DND-41 (cell line): ENCODE results near the gene CDK1.

Source experiments
- ATAC-seq: fragments of 200-7000 bp; cut with Tn5 transposase; 3 replicates; pipeline ENCODE4 v1.9.1; 2021; ENCODE audit warnings: low read depth; ENCODE audit not compliant: insufficient read depth
- DNase-seq: peaks from one replicate; pipeline ENCODE4 v3.0.0-alpha.2; 2020
- H2AFZ ChIP-seq: 2 replicates; pipeline ENCODE4 v1.6.0; 2012; ENCODE audit warnings: low read depth, low read length
- H3K27ac ChIP-seq: 2 replicates; pipeline ENCODE4 v1.5.1; 2012; ENCODE audit warnings: low read length, inconsistent platforms
- H3K27me3 ChIP-seq: fragments of 200-600 bp; sonication (generic); 2 replicates; pipeline ENCODE4 v1.6.0; 2012; ENCODE audit warnings: low read length, mild to moderate bottlenecking, inconsistent platforms; ENCODE audit not compliant: insufficient read depth, poor library complexity
- H3K36me3 ChIP-seq: 2 replicates; pipeline ENCODE4 v1.5.1; 2012; ENCODE audit warnings: low read length, inconsistent platforms; ENCODE audit not compliant: insufficient read depth
- H3K4me1 ChIP-seq: 2 replicates; pipeline ENCODE4 v1.5.1; 2012; ENCODE audit warnings: mild to moderate bottlenecking, low read length; ENCODE audit not compliant: insufficient read depth
- H3K4me2 ChIP-seq: 2 replicates; pipeline ENCODE4 v1.6.0; 2012; ENCODE audit warnings: mild to moderate bottlenecking, moderate library complexity, low read length, inconsistent platforms; ENCODE audit not compliant: insufficient read depth
- H3K4me3 ChIP-seq, 2 experiments: fragments of 200-600 bp in 1 of 2; shearing (Covaris generic) in 1 of 2; 2 replicates each; pipeline ENCODE4 v1.5.1; 2012 to 2016; ENCODE audit warnings: inconsistent platforms in 2 of 2, low read length in 2 of 2, mild to moderate bottlenecking in 2 of 2, low read depth in 1 of 2, moderate library complexity in 1 of 2
- H3K79me2 ChIP-seq: 2 replicates; pipeline ENCODE4 v1.6.0; 2012; ENCODE audit warnings: low read length, inconsistent platforms; ENCODE audit not compliant: insufficient read depth
- H3K9ac ChIP-seq: 2 replicates; pipeline ENCODE4 v1.6.0; 2012; ENCODE audit warnings: low read depth, mild to moderate bottlenecking, inconsistent platforms, low read length, moderate library complexity
- H3K9me3 ChIP-seq: 2 replicates; pipeline ENCODE4 v1.5.1; 2012; ENCODE audit warnings: low read length, moderate library complexity, mild to moderate bottlenecking, inconsistent platforms; ENCODE audit not compliant: insufficient read depth, severe bottlenecking
- H4K20me1 ChIP-seq: 2 replicates; pipeline ENCODE4 v1.6.0; 2012; ENCODE audit warnings: low read length; ENCODE audit not compliant: insufficient read depth
- EZH2 ChIP-seq: IDR thresholded peaks from 3 replicates; pipeline ENCODE4 v1.6.1; 2012; ENCODE audit warnings: borderline replicate concordance, low read depth, mild to moderate bottlenecking, moderate library complexity, low read length, inconsistent platforms; ENCODE audit not compliant: severe bottlenecking
- TF ChIP-seq, protein P1 (sequence below): IDR thresholded peaks from 2 replicates; pipeline ENCODE4 v1.5.1; 2012; ENCODE audit warnings: borderline replicate concordance, low read length, moderate library complexity, mild to moderate bottlenecking; ENCODE audit not compliant: poor library complexity, severe bottlenecking; ENCODE audit errors: extremely low read depth

The CDK1 gene

DNA sequence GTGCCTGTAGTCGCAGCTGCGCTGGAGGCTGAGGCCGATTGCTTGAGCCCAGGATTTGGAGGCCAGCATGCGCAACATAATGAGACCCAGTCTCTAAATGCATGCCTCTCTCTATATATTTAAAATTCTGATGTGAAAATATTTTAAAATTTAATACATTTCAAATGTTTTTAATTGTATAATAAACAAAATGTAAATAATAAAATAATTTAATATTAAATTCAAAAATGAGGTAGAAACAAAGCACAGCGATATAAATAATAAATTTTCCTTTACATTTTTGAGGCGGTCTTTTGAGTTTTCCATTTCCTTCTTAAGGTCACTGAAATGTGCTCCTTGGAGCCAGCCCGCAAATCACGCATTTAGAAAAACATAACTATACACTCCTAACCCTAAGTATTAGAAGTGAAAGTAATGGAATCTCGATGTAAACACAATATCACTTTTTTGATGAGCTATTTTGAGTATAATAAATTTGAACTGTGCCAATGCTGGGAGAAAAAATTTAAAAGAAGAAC lies 523 bp upstream of the CDK1 start:
- peak overlapping the region; percentile 76 for H2AFZ ChIP-seq

DNA sequence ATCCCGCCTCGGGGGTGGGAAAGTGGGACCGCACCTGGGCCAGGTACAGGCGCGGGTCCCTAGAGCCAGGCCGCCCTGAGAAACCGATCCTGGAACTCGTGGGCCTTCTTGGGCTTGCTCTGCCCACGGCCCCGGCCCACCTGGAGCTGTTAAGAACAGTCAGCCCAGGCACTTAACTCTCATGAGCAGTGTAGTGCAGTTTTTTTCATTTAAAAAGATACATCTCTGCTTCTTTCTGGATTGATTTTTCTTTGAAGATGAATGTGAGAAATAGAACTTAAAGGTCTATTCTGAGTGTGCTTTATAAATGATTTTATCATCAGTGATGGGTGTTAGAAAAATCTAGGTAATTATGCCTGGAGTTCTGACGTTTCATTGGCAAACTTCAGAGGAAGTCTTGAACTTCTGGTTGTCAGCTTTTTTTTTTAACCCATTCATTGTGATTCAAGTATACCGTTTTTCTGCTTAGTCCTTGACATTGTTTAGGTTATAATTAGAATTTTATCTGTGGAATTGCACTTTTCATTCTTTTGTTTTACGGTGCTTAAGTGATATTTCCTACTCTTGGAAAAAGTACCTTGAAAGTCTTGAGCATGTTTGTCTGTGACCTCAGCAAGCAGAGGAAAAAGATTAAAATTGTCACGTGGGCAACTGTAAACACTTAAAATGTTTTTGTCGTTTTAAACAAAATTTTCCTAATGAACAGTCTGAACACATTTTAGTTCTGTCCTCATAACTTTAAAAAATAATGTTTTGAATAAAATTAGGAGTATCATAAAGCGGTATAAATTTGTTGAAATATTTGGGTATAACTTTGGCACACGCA lies 906 bp downstream of the CDK1 start:
- H3K79me2 ChIP-seq = peaks cover 61% of the 10 kb centered on the region
- H3K36me3 ChIP-seq = peaks cover 49% of the 10 kb centered on the region
- peak overlapping the region; percentile 90 to 98 for H3K4me3 ChIP-seq
- no peaks in the 10 kb centered on the region for H3K27me3 ChIP-seq
- peaks cover 43% of the 10 kb centered on the region for H4K20me1 ChIP-seq
- no peak for DNase-seq
- no peaks in the 10 kb centered on the region for H3K9me3 ChIP-seq
- peak overlapping the region; percentile 97 for H3K9ac ChIP-seq
- H3K4me1 ChIP-seq = peaks cover 51% of the 10 kb centered on the region
- TF ChIP-seq, protein P1, sequence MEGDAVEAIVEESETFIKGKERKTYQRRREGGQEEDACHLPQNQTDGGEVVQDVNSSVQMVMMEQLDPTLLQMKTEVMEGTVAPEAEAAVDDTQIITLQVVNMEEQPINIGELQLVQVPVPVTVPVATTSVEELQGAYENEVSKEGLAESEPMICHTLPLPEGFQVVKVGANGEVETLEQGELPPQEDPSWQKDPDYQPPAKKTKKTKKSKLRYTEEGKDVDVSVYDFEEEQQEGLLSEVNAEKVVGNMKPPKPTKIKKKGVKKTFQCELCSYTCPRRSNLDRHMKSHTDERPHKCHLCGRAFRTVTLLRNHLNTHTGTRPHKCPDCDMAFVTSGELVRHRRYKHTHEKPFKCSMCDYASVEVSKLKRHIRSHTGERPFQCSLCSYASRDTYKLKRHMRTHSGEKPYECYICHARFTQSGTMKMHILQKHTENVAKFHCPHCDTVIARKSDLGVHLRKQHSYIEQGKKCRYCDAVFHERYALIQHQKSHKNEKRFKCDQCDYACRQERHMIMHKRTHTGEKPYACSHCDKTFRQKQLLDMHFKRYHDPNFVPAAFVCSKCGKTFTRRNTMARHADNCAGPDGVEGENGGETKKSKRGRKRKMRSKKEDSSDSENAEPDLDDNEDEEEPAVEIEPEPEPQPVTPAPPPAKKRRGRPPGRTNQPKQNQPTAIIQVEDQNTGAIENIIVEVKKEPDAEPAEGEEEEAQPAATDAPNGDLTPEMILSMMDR = no peak
- TF ChIP-seq EZH2 = no peak
- H3K27ac ChIP-seq = peak overlapping the region; percentile 97
- peak overlapping the region; percentile 87 for H3K4me2 ChIP-seq
- peak overlapping the region; percentile 69 for H2AFZ ChIP-seq
- ATAC-seq = peak; percentile 15

More for the DNA sequence above, 523 bp upstream of the CDK1 start:
- Histone ChIP-seq H3K27me3 (no peaks in the 10 kb centered on the region), H3K4me3 (peak overlapping the region; percentile 8 to 48; a peak in 3 of 4 replicates), H3K9ac (peak overlapping the region; percentile 97), H3K4me2 (peak overlapping the region; percentile 52), H3K36me3 (peaks cover 35% of the 10 kb centered on the region), H3K27ac (peak overlapping the region; percentile 66), H3K9me3 (no peaks in the 10 kb centered on the region), H3K79me2 (peaks cover 47% of the 10 kb centered on the region), H3K4me1 (peaks cover 37% of the 10 kb centered on the region), H4K20me1 (peaks cover 34% of the 10 kb centered on the region)
- TF ChIP-seq, protein P1 = no peak
- TF ChIP-seq EZH2 = no peak
- DNase-seq = no peak
- ATAC-seq = peak; percentile 5

DNA sequence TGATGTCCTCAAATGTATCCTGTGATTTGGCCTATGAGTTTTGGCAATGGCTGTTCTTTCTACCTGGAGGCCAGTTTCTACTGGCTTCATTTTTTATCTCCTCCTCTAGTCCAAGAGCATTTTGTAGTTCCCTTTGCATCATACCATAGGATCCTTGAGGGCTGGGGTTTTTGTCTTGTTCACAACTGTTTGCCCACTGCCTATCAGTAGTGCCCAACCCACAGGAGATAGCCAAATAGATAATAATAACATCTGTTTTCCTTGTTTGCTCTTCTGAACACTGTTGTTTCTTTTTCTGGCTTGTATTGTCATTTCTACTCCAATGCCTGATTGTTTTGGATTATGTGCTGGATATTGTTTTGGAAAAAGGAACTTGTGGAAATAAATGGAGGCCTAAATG lies 3.4 kb downstream of the CDK1 start:
- Histone ChIP-seq H3K9ac (peak overlapping the region; percentile 12), H2AFZ (no peak overlapping the region), H3K4me1 (peaks cover 75% of the 10 kb centered on the region), H3K27me3 (no peaks in the 10 kb centered on the region), H3K79me2 (peaks cover 86% of the 10 kb centered on the region), H3K4me2 (peak overlapping the region; percentile 87), H4K20me1 (peaks cover 58% of the 10 kb centered on the region), H3K36me3 (peaks cover 74% of the 10 kb centered on the region), H3K9me3 (no peaks in the 10 kb centered on the region), H3K27ac (no peak overlapping the region; the same call in 1 of the 2 replicates), H3K4me3 (peak overlapping the region; percentile 2 to 90; a peak in 3 of 4 replicates)
- DNase-seq (no peak), ATAC-seq (no peak)
- no peak for TF ChIP-seq EZH2
- TF ChIP-seq, protein P1 = no peak
